MCF 10A (cell line): ENCODE measurements around the gene C19orf73. TPM values are rescaled to one million over a fixed set of nuclear protein-coding genes. Genes with fewer than 3 reads are reported as not detected.
A peak's percentile ranks its signal among the peaks of the same experiment; 100 is the strongest.
"Not testable (repeated sequence)": the region's sequence is repeated elsewhere in the genome, so short reads cannot be mapped to it uniquely, and the experiment has no call there.

ENCODE experiments used
- BruUV-seq: library from RNA; stranded (reverse); fragments of 400-500 nt; replicated peaks from 2 replicates; lab custom pipeline; 2021; lab: Mats Ljungman, UMichigan
- CTCF ChIA-PET: fragments of 300-600 bp; sonication (Branson Sonifier 250); formaldehyde crosslinking; extraction: SDS; loops from one replicate; lab custom pipeline; 2021; ENCODE audit warnings: antibody characterized with exemption, inconsistent platforms; lab: Yijun Ruan, JAX
- POLR2A ChIA-PET: fragments of 300-600, 350-650 bp; sonication (Branson Sonifier 250); formaldehyde crosslinking; extraction: SDS; loops from one replicate; lab custom pipeline; 2020; ENCODE audit warnings: antibody characterized with exemption, inconsistent platforms; lab: Yijun Ruan, JAX
- DNase-seq: peaks from one replicate; pipeline ENCODE4 v3.0.0-alpha.2; 2018; ENCODE audit not compliant: unreplicated experiment
- H3K27ac Mint-ChIP-seq: one replicate; pipeline ENCODE4 v1.8.0; 2022; ENCODE audit warnings: mild to moderate bottlenecking, low read depth, mixed read lengths; ENCODE audit not compliant: unreplicated experiment
- H3K27me3 Mint-ChIP-seq: one replicate; pipeline ENCODE4 v1.8.0; 2022; ENCODE audit warnings: mixed read lengths; ENCODE audit not compliant: insufficient read depth, unreplicated experiment
- H3K36me3 Mint-ChIP-seq: one replicate; pipeline ENCODE4 v1.8.0; 2022; ENCODE audit warnings: mild to moderate bottlenecking, moderate library complexity, mixed read lengths; ENCODE audit not compliant: insufficient read depth, unreplicated experiment
- H3K4me1 Mint-ChIP-seq: one replicate; pipeline ENCODE4 v1.8.0; 2022; ENCODE audit warnings: mixed read lengths; ENCODE audit not compliant: insufficient read depth, unreplicated experiment
- H3K4me3 Mint-ChIP-seq: one replicate; pipeline ENCODE4 v1.8.0; 2022; ENCODE audit warnings: mild to moderate bottlenecking, moderate library complexity, mixed read lengths; ENCODE audit not compliant: unreplicated experiment
- H3K9me3 Mint-ChIP-seq: one replicate; pipeline ENCODE4 v1.8.0; 2022; ENCODE audit warnings: mixed read lengths; ENCODE audit not compliant: unreplicated experiment
- CTCF ChIP-seq: fragments of 200-600 bp; IDR thresholded peaks from one replicate; pipeline ENCODE4 v1.8.0; 2022; ENCODE audit warnings: antibody characterized with exemption, mild to moderate bottlenecking; ENCODE audit not compliant: unreplicated experiment
- intact Hi-C: fragments of 100-400 bp; cut with micrococcal nuclease; formaldehyde crosslinking; loops from 2 replicates; pipeline ENCODE4 v1.14.1; 2022
- total RNA-seq: library from RNA; stranded (reverse); gene quantifications from 2 replicates; pipeline ENCODE4 v1.2.3, GENCODE V29; 2022

Gene C19orf73
- total RNA-seq, 1 experiment from 2014 or later = 3.2 TPM

- peak; percentile 98 for DNase-seq
- Mint-ChIP-seq H3K9me3 (peaks cover 8% of the 10 kb centered on the region), H3K4me3 (peak overlapping the region; percentile 82), H3K36me3 (no peaks in the 10 kb centered on the region), H3K4me1 (peaks cover 17% of the 10 kb centered on the region), H3K27me3 (no peaks in the 10 kb centered on the region), H3K27ac (peak overlapping the region; percentile 52)
- no TSS peak for BruUV-seq
- POLR2A ChIA-PET = interaction anchor here (0.6 to 4.3 kb wide), 11 partner anchors 9 to 562 kb away, joined by 3 to 19 read pairs (median 5); partner anchors contain the start of genes GYS1, LIN7B, PPFIA3 and RUVBL2
- intact Hi-C loops = loop anchor here (1.0 to 5.0 kb wide), 2 partner anchors 37 to 55 kb away; partner anchors contain the start of gene LIN7B
- CTCF ChIA-PET = interaction anchor here (0.5 to 1.9 kb wide), 8 partner anchors 14 to 76 kb away, joined by 3 to 11 read pairs (median 4); no protein-coding TSS in a partner anchor
- no peak for TF ChIP-seq CTCF
These were observed 30.1 kb upstream of the C19orf73 start for GRCh38 chr19:49148784-49149651.

- Mint-ChIP-seq H3K4me3 (peak overlapping the region; percentile 82), H3K27me3 (no peaks in the 10 kb centered on the region), H3K36me3 (no peaks in the 10 kb centered on the region), H3K9me3 (no peaks in the 10 kb centered on the region), H3K27ac (no peak overlapping the region), H3K4me1 (peaks cover 18% of the 10 kb centered on the region)
- ChIA-PET CTCF (interaction anchor here (0.8 to 3.6 kb wide), 6 partner anchors 21 to 77 kb away, joined by 3 to 29 read pairs (median 4); no protein-coding TSS in a partner anchor), POLR2A (interaction anchor here (1.2 to 4.3 kb wide), 4 partner anchors 20 to 50 kb away, joined by 5 to 19 read pairs (median 7); partner anchors contain the start of genes LIN7B and PPFIA3)
- intact Hi-C loops = loop anchor here (5.0 kb wide), 1 partner anchor 36 kb away; the partner anchor contains the start of gene LIN7B
- TF ChIP-seq CTCF = no peak
- BruUV-seq = no TSS peak
- DNase-seq = no peak
These were observed 29.2 kb upstream of the C19orf73 start for GRCh38 chr19:49148044-49148682.

- not testable (repeated sequence) for H3K27ac Mint-ChIP-seq, DNase-seq, H3K36me3 Mint-ChIP-seq, H3K9me3 Mint-ChIP-seq, H3K27me3 Mint-ChIP-seq, BruUV-seq
- ChIA-PET POLR2A (interaction anchor here (0.9 kb wide), 1 partner anchor 53 kb away, joined by 4 read pairs; no protein-coding TSS in a partner anchor), CTCF (interaction anchor here (0.5 to 3.6 kb wide), 19 partner anchors 8 to 525 kb away, joined by 3 to 29 read pairs (median 5); partner anchors contain the start of gene LIN7B)
- intact Hi-C loops = loop anchor here (5.0 kb wide), 1 partner anchor 34 kb away; the partner anchor contains the start of gene LIN7B
- Mint-ChIP-seq H3K4me1 (peaks cover 25% of the 10 kb centered on the region), H3K4me3 (peak overlapping the region; percentile 0)
These were observed 27.4 kb upstream of the C19orf73 start for GRCh38 chr19:49146408-49146770.

GRCh38 chr19:49145573-49146407 lies 26.8 kb upstream of the C19orf73 start:
- TF ChIP-seq CTCF = peak; percentile 93
- no peaks in the 10 kb centered on the region for H3K27me3 Mint-ChIP-seq
- BruUV-seq = no TSS peak
- H3K4me1 Mint-ChIP-seq = peaks cover 25% of the 10 kb centered on the region
- H3K4me3 Mint-ChIP-seq = peak overlapping the region; percentile 0
- DNase-seq = peak; percentile 75
- ChIA-PET POLR2A (no interaction called here), CTCF (interaction anchor here (0.5 to 3.6 kb wide), 20 partner anchors 9 to 525 kb away, joined by 3 to 29 read pairs (median 4); partner anchors contain the start of gene LIN7B)
- intact Hi-C loops = loop anchor here (1.0 to 5.0 kb wide), 2 partner anchors 33 to 47 kb away; partner anchors contain the start of gene LIN7B
- no peaks in the 10 kb centered on the region for H3K9me3 Mint-ChIP-seq
- H3K27ac Mint-ChIP-seq = no peak overlapping the region
- peaks cover 6% of the 10 kb centered on the region for H3K36me3 Mint-ChIP-seq
